ENCODE measurements around the gene ANKRD63.

Gene ANKRD63

GRCh38 chr15:40247406-40247971 is 35.4 kb downstream of the ANKRD63 start:
- Histone ChIP-seq H3K9ac (ENCODE audit: low read length in 5 of 5) (no peak overlapping the region), H3K27ac (ENCODE audit: low read depth, low read length) (no peak overlapping the region), H3K36me3 (ENCODE audit: control insufficient read depth in 5 of 5, insufficient read depth in 5 of 5, low read length in 5 of 5) (no peaks in the 10 kb centered on the region), H3K4me1 (ENCODE audit: control insufficient read depth in 5 of 5, insufficient read depth in 5 of 5, low read length in 5 of 5) (peaks cover 0 to 14% (median 10%) of the 10 kb centered on the region in 5 donors), H3K27me3 (ENCODE audit: control insufficient read depth in 5 of 5, insufficient read depth in 4 of 5, low read length in 5 of 5) (peaks cover 0 to 3% (median 0%) of the 10 kb centered on the region in 5 donors), H3K9me3 (ENCODE audit: control insufficient read depth in 5 of 5, low read length in 5 of 5) (no peaks in the 10 kb centered on the region), H3K4me3 (ENCODE audit: low read depth in 1 of 5, low read length in 5 of 5) (no peak overlapping the region)

- Histone ChIP-seq H3K9ac (ENCODE audit: low read length in 5 of 5) (no peak overlapping the region), H3K4me1 (ENCODE audit: control insufficient read depth in 5 of 5, insufficient read depth in 5 of 5, low read length in 5 of 5) (peaks cover 0 to 6% (median 3%) of the 10 kb centered on the region in 5 donors), H3K27me3 (ENCODE audit: control insufficient read depth in 5 of 5, insufficient read depth in 4 of 5, low read length in 5 of 5) (peaks cover 0 to 3% (median 0%) of the 10 kb centered on the region in 5 donors), H3K27ac (ENCODE audit: low read depth, low read length) (no peak overlapping the region), H3K9me3 (ENCODE audit: control insufficient read depth in 5 of 5, low read length in 5 of 5) (no peaks in the 10 kb centered on the region), H3K4me3 (ENCODE audit: low read depth in 1 of 5, low read length in 5 of 5) (no peak overlapping the region), H3K36me3 (ENCODE audit: control insufficient read depth in 5 of 5, insufficient read depth in 5 of 5, low read length in 5 of 5) (no peaks in the 10 kb centered on the region)
Observed at GRCh38 chr15:40246496-40247280, 36.2 kb downstream of the ANKRD63 start.

- Histone ChIP-seq H3K27ac (ENCODE audit: low read depth, low read length) (no peak overlapping the region), H3K4me1 (ENCODE audit: control insufficient read depth in 5 of 5, insufficient read depth in 5 of 5, low read length in 5 of 5) (peaks cover 0 to 3% (median 0%) of the 10 kb centered on the region in 5 donors), H3K27me3 (ENCODE audit: control insufficient read depth in 5 of 5, insufficient read depth in 4 of 5, low read length in 5 of 5) (peaks cover 0 to 8% (median 3%) of the 10 kb centered on the region in 5 donors)
Observed at GRCh38 chr15:40245666-40246450, 37.0 kb downstream of the ANKRD63 start.

GRCh38 chr15:40244961-40245523 is 37.8 kb downstream of the ANKRD63 start:
- Histone ChIP-seq H3K27me3 (ENCODE audit: control insufficient read depth in 5 of 5, insufficient read depth in 4 of 5, low read length in 5 of 5) (peaks cover 0 to 13% (median 7%) of the 10 kb centered on the region in 5 donors), H3K27ac (ENCODE audit: low read depth, low read length) (no peak overlapping the region), H3K9me3 (ENCODE audit: control insufficient read depth in 5 of 5, low read length in 5 of 5) (no peaks in the 10 kb centered on the region), H3K4me1 (ENCODE audit: control insufficient read depth in 5 of 5, insufficient read depth in 5 of 5, low read length in 5 of 5) (peaks cover 0 to 2% (median 0%) of the 10 kb centered on the region in 5 donors), H3K4me3 (ENCODE audit: low read depth in 1 of 5, low read length in 5 of 5) (no peak overlapping the region), H3K9ac (ENCODE audit: low read length in 5 of 5) (no peak overlapping the region), H3K36me3 (ENCODE audit: control insufficient read depth in 5 of 5, insufficient read depth in 5 of 5, low read length in 5 of 5) (no peaks in the 10 kb centered on the region)

More at GRCh38 chr15:40245666-40246450, 37.0 kb downstream of the ANKRD63 start:
- Histone ChIP-seq H3K36me3 (ENCODE audit: control insufficient read depth in 5 of 5, insufficient read depth in 5 of 5, low read length in 5 of 5) (no peaks in the 10 kb centered on the region), H3K9me3 (ENCODE audit: control insufficient read depth in 5 of 5, low read length in 5 of 5) (no peaks in the 10 kb centered on the region), H3K9ac (ENCODE audit: low read length in 5 of 5) (no peak overlapping the region), H3K4me3 (ENCODE audit: low read depth in 1 of 5, low read length in 5 of 5) (no peak overlapping the region)

GRCh38 chr15:40243126-40243810 is 39.6 kb downstream of the ANKRD63 start:
- H3K9me3 ChIP-seq (ENCODE audit: control insufficient read depth in 5 of 5, low read length in 5 of 5), result no peaks in the 10 kb centered on the region
- H3K27me3 ChIP-seq (ENCODE audit: control insufficient read depth in 5 of 5, insufficient read depth in 4 of 5, low read length in 5 of 5), result peaks cover 8 to 30% (median 22%) of the 10 kb centered on the region in 5 donors
- peaks cover 0 to 12% (median 9%) of the 10 kb centered on the region in 5 donors for H3K4me1 ChIP-seq (ENCODE audit: control insufficient read depth in 5 of 5, insufficient read depth in 5 of 5, low read length in 5 of 5)
- no peak overlapping the region for H3K9ac ChIP-seq (ENCODE audit: low read length in 5 of 5)
- H3K27ac ChIP-seq (ENCODE audit: low read depth, low read length), result no peak overlapping the region
- no peak overlapping the region for H3K4me3 ChIP-seq (ENCODE audit: low read depth in 1 of 5, low read length in 5 of 5)
- H3K36me3 ChIP-seq (ENCODE audit: control insufficient read depth in 5 of 5, insufficient read depth in 5 of 5, low read length in 5 of 5), result no peaks in the 10 kb centered on the region

GRCh38 chr15:40242601-40243000 is 40.3 kb downstream of the ANKRD63 start:
- no peaks in the 10 kb centered on the region for H3K36me3 ChIP-seq (ENCODE audit: control insufficient read depth in 5 of 5, insufficient read depth in 5 of 5, low read length in 5 of 5)
- H3K9ac ChIP-seq (ENCODE audit: low read length in 5 of 5), result no peak overlapping the region
- no peaks in the 10 kb centered on the region for H3K9me3 ChIP-seq (ENCODE audit: control insufficient read depth in 5 of 5, low read length in 5 of 5)
- H3K4me3 ChIP-seq (ENCODE audit: low read depth in 1 of 5, low read length in 5 of 5), result no peak overlapping the region
- H3K27me3 ChIP-seq (ENCODE audit: control insufficient read depth in 5 of 5, insufficient read depth in 4 of 5, low read length in 5 of 5), result peaks cover 8 to 32% (median 23%) of the 10 kb centered on the region in 5 donors
- H3K4me1 ChIP-seq (ENCODE audit: control insufficient read depth in 5 of 5, insufficient read depth in 5 of 5, low read length in 5 of 5), result peaks cover 0 to 12% (median 9%) of the 10 kb centered on the region in 5 donors
- H3K27ac ChIP-seq (ENCODE audit: low read depth, low read length), result no peak overlapping the region

- Histone ChIP-seq H3K36me3 (ENCODE audit: control insufficient read depth in 5 of 5, insufficient read depth in 5 of 5, low read length in 5 of 5) (no peaks in the 10 kb centered on the region), H3K27ac (ENCODE audit: low read depth, low read length) (no peak overlapping the region), H3K4me1 (ENCODE audit: control insufficient read depth in 5 of 5, insufficient read depth in 5 of 5, low read length in 5 of 5) (peaks cover 0 to 12% (median 9%) of the 10 kb centered on the region in 5 donors), H3K27me3 (ENCODE audit: control insufficient read depth in 5 of 5, insufficient read depth in 4 of 5, low read length in 5 of 5) (peaks cover 8 to 32% (median 23%) of the 10 kb centered on the region in 5 donors), H3K9ac (ENCODE audit: low read length in 5 of 5) (no peak overlapping the region), H3K9me3 (ENCODE audit: control insufficient read depth in 5 of 5, low read length in 5 of 5) (no peaks in the 10 kb centered on the region), H3K4me3 (ENCODE audit: low read depth in 1 of 5, low read length in 5 of 5) (no peak overlapping the region)
Observed at GRCh38 chr15:40242213-40242599, 40.7 kb downstream of the ANKRD63 start.

- Histone ChIP-seq H3K4me1 (ENCODE audit: control insufficient read depth in 5 of 5, insufficient read depth in 5 of 5, low read length in 5 of 5) (peaks cover 0 to 12% (median 9%) of the 10 kb centered on the region in 5 donors), H3K27ac (ENCODE audit: low read depth, low read length) (no peak overlapping the region), H3K27me3 (ENCODE audit: control insufficient read depth in 5 of 5, insufficient read depth in 4 of 5, low read length in 5 of 5) (peaks cover 8 to 32% (median 23%) of the 10 kb centered on the region in 5 donors), H3K4me3 (ENCODE audit: low read depth in 1 of 5, low read length in 5 of 5) (no peak overlapping the region), H3K9ac (ENCODE audit: low read length in 5 of 5) (no peak overlapping the region), H3K36me3 (ENCODE audit: control insufficient read depth in 5 of 5, insufficient read depth in 5 of 5, low read length in 5 of 5) (no peaks in the 10 kb centered on the region), H3K9me3 (ENCODE audit: control insufficient read depth in 5 of 5, low read length in 5 of 5) (no peaks in the 10 kb centered on the region)
Observed at GRCh38 chr15:40241269-40242212, 41.3 kb downstream of the ANKRD63 start.

Measured in subcutaneous abdominal adipose tissue (tissue), 5 donors.